RWPE2 (cell line): Measurements from ENCODE around the gene CD2AP.

Experiments used
- ATAC-seq: fragments of 200-7000 bp; cut with Tn5 transposase; 3 replicates; pipeline ENCODE4 v1.9.1; 2021; ENCODE audit warnings: low read depth
- DNase-seq: peaks from one replicate; pipeline ENCODE4 v3.0.0-alpha.2; 2020; ENCODE audit warnings: low spot score
- H3K27ac ChIP-seq: fragments of 450-650 bp; 2 replicates; pipeline ENCODE4 v1.5.1; 2017; ENCODE audit warnings: mild to moderate bottlenecking; ENCODE audit not compliant: poor library complexity, severe bottlenecking
- H3K27me3 ChIP-seq: fragments of 250-450 bp; sonication (Bioruptor Pico); 2 replicates; pipeline ENCODE4 v1.5.1; 2021; ENCODE audit warnings: mild to moderate bottlenecking, moderate library complexity; ENCODE audit not compliant: insufficient read depth, poor library complexity, severe bottlenecking
- H3K36me3 ChIP-seq: fragments of 250-450 bp; sonication (Bioruptor Pico); 2 replicates; pipeline ENCODE4 v1.5.1; 2020; ENCODE audit warnings: low read depth, mild to moderate bottlenecking, moderate library complexity
- H3K4me1 ChIP-seq: fragments of 250-450 bp; sonication (Bioruptor Pico); 2 replicates; pipeline ENCODE4 v1.5.1; 2021; ENCODE audit warnings: mild to moderate bottlenecking, moderate library complexity; ENCODE audit not compliant: insufficient read depth, poor library complexity, severe bottlenecking
- H3K4me3 ChIP-seq: fragments of 250-450 bp; sonication (Bioruptor Pico); 2 replicates; pipeline ENCODE4 v1.5.1; 2021; ENCODE audit warnings: mild to moderate bottlenecking, moderate library complexity; ENCODE audit not compliant: severe bottlenecking
- H3K9me3 ChIP-seq: fragments of 250-450 bp; sonication (Bioruptor Pico); 2 replicates; pipeline ENCODE4 v1.5.1; 2021; ENCODE audit warnings: mild to moderate bottlenecking, moderate library complexity; ENCODE audit not compliant: severe bottlenecking
- CTCF ChIP-seq: fragments of 450-650 bp; IDR thresholded peaks from one replicate; pipeline ENCODE4 v1.5.1; 2017; ENCODE audit warnings: mild to moderate bottlenecking, moderate library complexity; ENCODE audit not compliant: poor library complexity, severe bottlenecking

Gene CD2AP

GRCh38 chr6:47495954-47496545 lies 18.5 kb downstream of the CD2AP start:
- Histone ChIP-seq H3K27ac (no peak overlapping the region), H3K4me3 (no peak overlapping the region), H3K4me1 (peaks cover 10% of the 10 kb centered on the region), H3K27me3 (no peaks in the 10 kb centered on the region), H3K36me3 (peaks cover 12% of the 10 kb centered on the region; the same call in 1 of the 2 replicates), H3K9me3 (peaks cover 1% of the 10 kb centered on the region)
- DNase-seq (no peak), ATAC-seq (no peak)
- TF ChIP-seq CTCF: no peak

- no peak for DNase-seq
- Histone ChIP-seq H3K4me3 (no peak overlapping the region), H3K27ac (no peak overlapping the region), H3K36me3 (peaks cover 12% of the 10 kb centered on the region; the same call in 1 of the 2 replicates), H3K4me1 (peaks cover 10% of the 10 kb centered on the region), H3K9me3 (peaks cover 1% of the 10 kb centered on the region), H3K27me3 (no peaks in the 10 kb centered on the region)
- no peak for TF ChIP-seq CTCF
- no peak for ATAC-seq
Observed at GRCh38 chr6:47496935-47497579, 19.5 kb downstream of the CD2AP start.

- Histone ChIP-seq H3K4me3 (no peak overlapping the region), H3K9me3 (no peaks in the 10 kb centered on the region), H3K27me3 (no peaks in the 10 kb centered on the region), H3K4me1 (no peaks in the 10 kb centered on the region), H3K27ac (no peak overlapping the region), H3K36me3 (peaks cover 34% of the 10 kb centered on the region)
- no peak for DNase-seq
- ATAC-seq: no peak
- TF ChIP-seq CTCF: no peak
Observed at GRCh38 chr6:47502920-47503319, 25.3 kb downstream of the CD2AP start.

- no peak for DNase-seq
- Histone ChIP-seq H3K4me1 (no peaks in the 10 kb centered on the region), H3K27me3 (no peaks in the 10 kb centered on the region), H3K9me3 (no peaks in the 10 kb centered on the region), H3K36me3 (peaks cover 38% of the 10 kb centered on the region), H3K27ac (no peak overlapping the region), H3K4me3 (no peak overlapping the region)
- no peak for TF ChIP-seq CTCF
- no peak for ATAC-seq
Observed at GRCh38 chr6:47509937-47510336, 32.3 kb downstream of the CD2AP start.

- H3K9me3 ChIP-seq: no peaks in the 10 kb centered on the region
- no peak for TF ChIP-seq CTCF
- DNase-seq: no peak
- no peak for ATAC-seq
- no peak overlapping the region for H3K4me3 ChIP-seq
- no peaks in the 10 kb centered on the region for H3K27me3 ChIP-seq
- no peak overlapping the region for H3K27ac ChIP-seq
- no peaks in the 10 kb centered on the region for H3K4me1 ChIP-seq
- H3K36me3 ChIP-seq: peaks cover 27% of the 10 kb centered on the region
Observed at GRCh38 chr6:47512872-47513271, 35.3 kb downstream of the CD2AP start.
